Heart left ventricle (tissue), 13 donors: ENCODE results near the gene IL1F10.

Experiments
- CTCF ChIP-seq, 12 donors: fragments of 200-600 bp; sonication (generic) in 4 of 12; IDR thresholded peaks; one replicate each; pipeline versions ENCODE4 v1.5.0 to v1.8.0; 2018 to 2022; ENCODE audit warnings: antibody characterized with exemption in 12 of 12, mild to moderate bottlenecking in 5 of 12
- POLR2A ChIP-seq, 2 donors: fragments of 450-650 bp; IDR thresholded peaks; one replicate each; pipeline ENCODE4 v1.6.1; 2017; ENCODE audit warnings: antibody characterized with exemption in 2 of 2, mild to moderate bottlenecking in 2 of 2, moderate library complexity in 2 of 2
- donor health status: ischemic (EF 13 %, LVEDD 7.1; RV severe dilation, severe dysfunction).
- donor health status: DM: no; HTN: yes; CAD: no.
- donor health status: DM: no; HTN: no; CAD: no.
- donor health status: ischemic (EF 25% LVEDD 6.9; RV normal size, moderate dysfunction).
- donor health status: ischemic (EF 25% LVEDD 5.7; RV mildly dilated, moderate dysfunction).
- donor health status: ischemic (EF 35%, LVEDD 5.7; RV mildly dilated, moderate dysfunction).
- donor health status: nonischemic (EF 11% LVEDD 7.7; RV severe dilation, severe dysfunction).
- donor health status: DM: yes; HTN: yes; CAD: no.
- donor health status: PGD.
- donor health status: ischemic (EF 29% LVEDD 5.4; RV normal size, mild dysfunction).
- donor health status: nonischemic (EF 23%, LVEDD 6.1; RV moderate dilation, normal function).

GRCh38 chr2:113018509-113018908, 49.3 kb upstream of the IL1F10 start:
- TF ChIP-seq CTCF (IDR thresholded peaks at IDR 0.05) (no peak), POLR2A (IDR thresholded peaks at IDR 0.05) (no peak)
